Measurements from ENCODE around the gene METTL15. TPM values are rescaled to one million over a fixed set of nuclear protein-coding genes. Genes with fewer than 3 reads are reported as not detected.
A peak's percentile ranks its signal among the peaks of the same experiment; 100 is the strongest.

The METTL15 gene
- total RNA-seq, 1 donor from 2014 or later: 10.3 TPM

GRCh38 chr11:28110821-28111200, 2.6 kb downstream of the METTL15 start:
- Mint-ChIP-seq H3K4me1 (ENCODE audit: low read depth) (peaks cover 49% of the 10 kb centered on the region), H3K27me3 (ENCODE audit: low read depth) (no peaks in the 10 kb centered on the region), H3K27ac (ENCODE audit: unreplicated experiment) (peak overlapping the region; percentile 99), H3K4me3 (ENCODE audit: unreplicated experiment) (peak overlapping the region; percentile 89), H3K36me3 (ENCODE audit: low read depth) (no peaks in the 10 kb centered on the region), H3K9me3 (ENCODE audit: low read depth) (no peaks in the 10 kb centered on the region)
- no peak for DNase-seq (ENCODE audit: low spot score)
- no peak for TF ChIP-seq CTCF (IDR thresholded peaks at IDR 0.05)

- Mint-ChIP-seq H3K36me3 (ENCODE audit: low read depth) (no peaks in the 10 kb centered on the region), H3K4me1 (ENCODE audit: low read depth) (peaks cover 32% of the 10 kb centered on the region), H3K27ac (ENCODE audit: unreplicated experiment) (no peak overlapping the region), H3K4me3 (ENCODE audit: unreplicated experiment) (no peak overlapping the region), H3K27me3 (ENCODE audit: low read depth) (no peaks in the 10 kb centered on the region), H3K9me3 (ENCODE audit: low read depth) (no peaks in the 10 kb centered on the region)
- no peak for TF ChIP-seq CTCF (IDR thresholded peaks at IDR 0.05)
- no peak for DNase-seq (ENCODE audit: low spot score)
These were observed 5.9 kb downstream of the METTL15 start for GRCh38 chr11:28114116-28114515.

- no peak overlapping the region for H3K4me3 Mint-ChIP-seq (ENCODE audit: unreplicated experiment)
- no peaks in the 10 kb centered on the region for H3K9me3 Mint-ChIP-seq (ENCODE audit: low read depth)
- H3K27ac Mint-ChIP-seq (ENCODE audit: unreplicated experiment): no peak overlapping the region
- H3K27me3 Mint-ChIP-seq (ENCODE audit: low read depth): no peaks in the 10 kb centered on the region
- TF ChIP-seq CTCF (IDR thresholded peaks at IDR 0.05): no peak
- no peaks in the 10 kb centered on the region for H3K36me3 Mint-ChIP-seq (ENCODE audit: low read depth)
- peaks cover 25% of the 10 kb centered on the region for H3K4me1 Mint-ChIP-seq (ENCODE audit: low read depth)
- no peak for DNase-seq (ENCODE audit: low spot score)
These were observed 6.5 kb downstream of the METTL15 start for GRCh38 chr11:28114731-28115130.

- H3K4me3 Mint-ChIP-seq (ENCODE audit: unreplicated experiment): no peak overlapping the region
- no peak for DNase-seq (ENCODE audit: low spot score)
- H3K4me1 Mint-ChIP-seq (ENCODE audit: low read depth): peaks cover 8% of the 10 kb centered on the region
- no peaks in the 10 kb centered on the region for H3K9me3 Mint-ChIP-seq (ENCODE audit: low read depth)
- no peaks in the 10 kb centered on the region for H3K27me3 Mint-ChIP-seq (ENCODE audit: low read depth)
- no peak overlapping the region for H3K27ac Mint-ChIP-seq (ENCODE audit: unreplicated experiment)
- no peaks in the 10 kb centered on the region for H3K36me3 Mint-ChIP-seq (ENCODE audit: low read depth)
- TF ChIP-seq CTCF (IDR thresholded peaks at IDR 0.05): no peak
These were observed 9.5 kb downstream of the METTL15 start for GRCh38 chr11:28117712-28118111.

- peaks cover 6% of the 10 kb centered on the region for H3K36me3 Mint-ChIP-seq (ENCODE audit: low read depth)
- H3K4me3 Mint-ChIP-seq (ENCODE audit: unreplicated experiment): no peak overlapping the region
- H3K27me3 Mint-ChIP-seq (ENCODE audit: low read depth): no peaks in the 10 kb centered on the region
- H3K4me1 Mint-ChIP-seq (ENCODE audit: low read depth): peaks cover 11% of the 10 kb centered on the region
- H3K27ac Mint-ChIP-seq (ENCODE audit: unreplicated experiment): peak overlapping the region; percentile 33
- no peak for TF ChIP-seq CTCF (IDR thresholded peaks at IDR 0.05)
- no peak for DNase-seq (ENCODE audit: low spot score)
- H3K9me3 Mint-ChIP-seq (ENCODE audit: low read depth): no peaks in the 10 kb centered on the region
These were observed 15.0 kb downstream of the METTL15 start for GRCh38 chr11:28123151-28123581.
